HepG2 (cell line): Measurements from ENCODE around the gene ZIC4. TPM values are rescaled to one million over a fixed set of nuclear protein-coding genes. Genes with fewer than 3 reads are reported as not detected.

Experiments used
- ATAC-seq: fragments of 200-7000 bp; cut with Tn5 transposase; 3 replicates; pipeline ENCODE4 v1.9.1; 2020; ENCODE audit warnings: mild to moderate bottlenecking, moderate library complexity
- BruUV-seq: library from RNA; stranded (reverse); fragments of 400-500 nt; replicated peaks from 2 replicates; lab custom pipeline; 2021; lab: Mats Ljungman, UMichigan
- CTCF ChIA-PET: fragments of 300-600 bp; formaldehyde crosslinking; extraction: SDS; loops from one replicate; lab custom pipeline; 2021; ENCODE audit warnings: low total read pairs, inconsistent platforms, low intra/inter-chr PET ratio; lab: Yijun Ruan, JAX
- POLR2A ChIA-PET: fragments of 350-600 bp; sonication (Branson Sonifier 250); formaldehyde crosslinking; loops from one replicate; lab custom pipeline; 2020; ENCODE audit warnings: antibody characterized with exemption, inconsistent platforms; lab: Yijun Ruan, JAX
- DNase-seq: peaks from one replicate; pipeline ENCODE4 v3.0.0-alpha.2; 2015; ENCODE audit warnings: low spot score
- FAIRE-seq: peaks from 3 replicates; lab custom pipeline; 2011; peaks lifted over from hg19 to GRCh38; lab: Jason Lieb, UNC
- H2AFZ ChIP-seq: one replicate; pipeline ENCODE4 v1.6.1; 2011; ENCODE audit warnings: low read length, inconsistent platforms
- H3K27ac ChIP-seq: fragments of 300-600 bp; 3 replicates; pipeline ENCODE4 v1.8.0; 2011; ENCODE audit warnings: mixed run types, mild to moderate bottlenecking, mixed read lengths, low read length, inconsistent platforms; ENCODE audit not compliant: insufficient read depth; ENCODE audit errors: extremely low read length
- H3K27me3 ChIP-seq, 2 experiments: fragments of 200-600 bp in 1 of 2; 2 replicates in 1 of 2; 3 replicates in 1 of 2; pipeline versions ENCODE4 v1.6.0 to v1.8.0; 2011; ENCODE audit warnings: low read length in 2 of 2, mild to moderate bottlenecking in 2 of 2, moderate library complexity in 2 of 2, inconsistent platforms in 1 of 2; ENCODE audit not compliant: insufficient read depth in 2 of 2, control insufficient read depth in 1 of 2
- H3K36me3 ChIP-seq, 2 experiments: fragments of 200-600 bp in 1 of 2; replicated peaks in 1 of 2; 2 replicates in 1 of 2; 3 replicates in 1 of 2; pipeline versions ENCODE4 v1.5.1 to v1.8.0; 2011; ENCODE audit warnings: low read length in 2 of 2, inconsistent platforms in 1 of 2; ENCODE audit not compliant: insufficient read depth in 2 of 2, control insufficient read depth in 1 of 2
- H3K4me1 ChIP-seq: 2 replicates; pipeline ENCODE4 v1.5.1; 2012; ENCODE audit warnings: low read length, inconsistent platforms; ENCODE audit not compliant: insufficient read depth
- H3K4me2 ChIP-seq: 2 replicates; pipeline ENCODE4 v1.6.0; 2011; ENCODE audit warnings: low read depth, low read length, inconsistent platforms
- H3K4me3 ChIP-seq, 3 experiments: fragments of 200-600 bp in 1 of 3; sonication (generic), shearing (Covaris generic) in 1 of 3; replicated peaks in 1 of 3; 2 replicates each; pipeline ENCODE4 v1.5.1; 2011 to 2016; ENCODE audit warnings: low read length in 3 of 3, inconsistent platforms in 2 of 3, low read depth in 2 of 3, mild to moderate bottlenecking in 2 of 3, control low read depth in 1 of 3, mixed read lengths in 1 of 3; ENCODE audit not compliant: insufficient read depth in 1 of 3
- H3K79me2 ChIP-seq: one replicate; pipeline ENCODE4 v1.6.1; 2011; ENCODE audit warnings: low read length, inconsistent platforms; ENCODE audit not compliant: insufficient read depth
- H3K9ac ChIP-seq: 2 replicates; pipeline ENCODE4 v1.6.0; 2011; ENCODE audit warnings: mild to moderate bottlenecking, low read depth, low read length, inconsistent platforms; ENCODE audit not compliant: insufficient read depth
- H3K9me3 ChIP-seq: 2 replicates; pipeline ENCODE4 v1.5.1; 2012; ENCODE audit warnings: mild to moderate bottlenecking, low read length
- H4K20me1 ChIP-seq: 2 replicates; pipeline ENCODE4 v1.6.0; 2011; ENCODE audit warnings: inconsistent platforms, mild to moderate bottlenecking, low read length, moderate library complexity; ENCODE audit not compliant: insufficient read depth
- BCL3 ChIP-seq: sonication (generic); formaldehyde crosslinking; IDR thresholded peaks from 2 replicates; pipeline ENCODE4 v1.5.1; 2020; ENCODE audit warnings: mild to moderate bottlenecking, missing genetic modification reagents, moderate library complexity
- HNF1A ChIP-seq, 2 experiments: sonication (generic) in 1 of 2; formaldehyde crosslinking in 1 of 2; IDR thresholded peaks; 2 replicates each; pipeline versions ENCODE4 v1.4.0 to v1.6.1; 2016 to 2020; ENCODE audit warnings: borderline replicate concordance in 1 of 2, low read depth in 1 of 2, mild to moderate bottlenecking in 1 of 2, missing genetic modification reagents in 1 of 2
- MTERF4 ChIP-seq: sonication (generic); formaldehyde crosslinking; IDR thresholded peaks from 2 replicates; pipeline ENCODE4 v1.8.0; 2023; ENCODE audit warnings: mild to moderate bottlenecking, missing genetic modification reagents
- WGBS: methylation state at CpG from one replicate; pipeline ENCODE4 v1.1.6; 2017; ENCODE audit warnings: low lambda C conversion rate; 5-methylcytosine and 5-hydroxymethylcytosine counted together
- in situ Hi-C: cut with HindIII; loops from 2 replicates; pipeline ENCODE4 v1.10.0; 2017; ENCODE audit warnings: low pct_unique_long_range_greater_than_20kb; ENCODE audit not compliant: extremely low pct_ligation_motif_present
- intact Hi-C: fragments of 100-400 bp; cut with micrococcal nuclease; formaldehyde crosslinking; loops from one replicate; pipeline ENCODE4 v1.10.0; 2022; ENCODE audit not compliant: unreplicated experiment
- polyA plus RNA-seq, 8 experiments: library from polyadenylated mRNA; depleted of rRNA in 3 of 8; stranded (reverse) in 7 of 8; unstranded in 1 of 8; fragments of >200 nt; fragmentation: Illumina TruSeq in 4 of 8; extraction: Trizol in 4 of 8; gene quantifications; 2 replicates each; pipeline versions ENCODE4 v1.2.1 to v1.2.3, GENCODE V29; 2011 to 2016; ENCODE audit warnings: low read depth in 4 of 8, missing spikeins in 1 of 8, mixed read lengths in 1 of 8; ENCODE audit not compliant: insufficient read depth in 1 of 8
- total RNA-seq, 5 experiments: library from RNA; depleted of rRNA; stranded (reverse); fragments of >200 nt; fragmentation: Illumina TruSeq; extraction: Trizol; gene quantifications; 2 replicates each; pipeline ENCODE4 v1.2.3, GENCODE V29; 2016; ENCODE audit warnings: low read depth in 1 of 5

The ZIC4 gene
- total and polyA plus RNA-seq, 2 of the 13 experiments (the other 11 are each of a cell fraction or from before 2014, with no cell fraction given) = not detected

- ATAC-seq = no peak
- no peaks in the 10 kb centered on the region for H4K20me1 ChIP-seq
- no peak for FAIRE-seq
- no peak for TF ChIP-seq MTERF4 (CRISPR knock-in tag)
- no peak for TF ChIP-seq HNF1A (IDR thresholded peaks at IDR 0.05; ENCODE audit: low read depth)
- no peak for TF ChIP-seq HNF1A (CRISPR knock-in tag; IDR thresholded peaks at IDR 0.05; ENCODE audit: borderline replicate concordance)
- no peak for TF ChIP-seq BCL3
- DNase-seq = no peak
- no peak overlapping the region for H3K4me2 ChIP-seq
- H2AFZ ChIP-seq = no peak overlapping the region
- in situ Hi-C loops (no loop called here), intact Hi-C loops (no loop called here)
- H3K79me2 ChIP-seq = no peaks in the 10 kb centered on the region
- CTCF ChIA-PET = no interaction called here
- H3K36me3 ChIP-seq = no peaks in the 10 kb centered on the region
- H3K4me3 ChIP-seq = no peak overlapping the region
- H3K27ac ChIP-seq = no peak overlapping the region
- H3K9ac ChIP-seq = no peak overlapping the region
- H3K4me1 ChIP-seq = no peaks in the 10 kb centered on the region
- no peaks in the 10 kb centered on the region for H3K9me3 ChIP-seq
- WGBS = 9% methylated on average over 18 of the region's 18 CpGs
- POLR2A ChIA-PET = no interaction called here
- BruUV-seq = no TSS peak
- H3K27me3 ChIP-seq = peaks cover 3 to 40% of the 10 kb centered on the region in 2 experiments; a peak in 4 of 5 replicates
These were observed 51.1 kb downstream of the ZIC4 start for GRCh38 chr3:147355084-147355752.
